Forelimb muscle (tissue), 1 donor: ENCODE data around the gene MCF2. TPM values are rescaled to one million over a fixed set of nuclear protein-coding genes. Genes with fewer than 3 reads are reported as not detected.
"Not testable (repeated sequence)": the region's sequence is repeated elsewhere in the genome, so short reads cannot be mapped to it uniquely, and the experiment has no call there.

Experiments used
- DNase-seq: peaks from one replicate; pipeline ENCODE4 v3.0.0-alpha.2; 2013; ENCODE audit warnings: low read depth
- polyA plus RNA-seq: library from polyadenylated mRNA; unstranded; fragments of 120-200 nt; gene quantifications from one replicate; pipeline ENCODE4 v1.2.1, GENCODE V29; 2013; ENCODE audit not compliant: insufficient read length

The MCF2 gene, protein sequence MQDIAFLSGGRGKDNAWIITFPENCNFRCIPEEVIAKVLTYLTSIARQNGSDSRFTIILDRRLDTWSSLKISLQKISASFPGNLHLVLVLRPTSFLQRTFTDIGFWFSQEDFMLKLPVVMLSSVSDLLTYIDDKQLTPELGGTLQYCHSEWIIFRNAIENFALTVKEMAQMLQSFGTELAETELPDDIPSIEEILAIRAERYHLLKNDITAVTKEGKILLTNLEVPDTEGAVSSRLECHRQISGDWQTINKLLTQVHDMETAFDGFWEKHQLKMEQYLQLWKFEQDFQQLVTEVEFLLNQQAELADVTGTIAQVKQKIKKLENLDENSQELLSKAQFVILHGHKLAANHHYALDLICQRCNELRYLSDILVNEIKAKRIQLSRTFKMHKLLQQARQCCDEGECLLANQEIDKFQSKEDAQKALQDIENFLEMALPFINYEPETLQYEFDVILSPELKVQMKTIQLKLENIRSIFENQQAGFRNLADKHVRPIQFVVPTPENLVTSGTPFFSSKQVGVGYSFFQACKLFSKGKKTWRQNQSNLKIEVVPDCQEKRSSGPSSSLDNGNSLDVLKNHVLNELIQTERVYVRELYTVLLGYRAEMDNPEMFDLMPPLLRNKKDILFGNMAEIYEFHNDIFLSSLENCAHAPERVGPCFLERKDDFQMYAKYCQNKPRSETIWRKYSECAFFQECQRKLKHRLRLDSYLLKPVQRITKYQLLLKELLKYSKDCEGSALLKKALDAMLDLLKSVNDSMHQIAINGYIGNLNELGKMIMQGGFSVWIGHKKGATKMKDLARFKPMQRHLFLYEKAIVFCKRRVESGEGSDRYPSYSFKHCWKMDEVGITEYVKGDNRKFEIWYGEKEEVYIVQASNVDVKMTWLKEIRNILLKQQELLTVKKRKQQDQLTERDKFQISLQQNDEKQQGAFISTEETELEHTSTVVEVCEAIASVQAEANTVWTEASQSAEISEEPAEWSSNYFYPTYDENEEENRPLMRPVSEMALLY
- 0.18 TPM for polyA plus RNA-seq

DNA sequence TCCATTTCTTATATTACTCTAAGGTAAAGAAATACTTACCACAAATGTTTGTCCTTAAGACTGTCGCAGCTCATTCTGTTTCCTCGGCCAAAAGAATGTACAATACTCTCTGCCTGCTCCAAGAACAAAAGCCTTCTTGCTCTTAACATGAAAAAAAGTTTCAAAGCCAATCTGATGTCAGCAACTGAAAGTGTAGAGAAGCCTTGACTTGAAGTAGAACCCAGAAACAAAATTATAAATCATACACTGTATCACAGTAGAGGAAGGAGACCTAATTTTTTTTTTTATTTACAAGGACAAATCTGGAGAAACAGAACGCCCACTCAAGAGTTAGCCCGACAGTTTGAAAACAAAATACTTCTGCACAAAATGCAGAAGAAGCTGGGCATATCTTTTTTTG lies at the start of gene MCF2:
Gene MCF2, minus strand, starts transcription at position 101 of the 400 bp plus-strand sequence. CDS start 56,423 bp downstream, outside the sequence.
- no peak for DNase-seq

DNA sequence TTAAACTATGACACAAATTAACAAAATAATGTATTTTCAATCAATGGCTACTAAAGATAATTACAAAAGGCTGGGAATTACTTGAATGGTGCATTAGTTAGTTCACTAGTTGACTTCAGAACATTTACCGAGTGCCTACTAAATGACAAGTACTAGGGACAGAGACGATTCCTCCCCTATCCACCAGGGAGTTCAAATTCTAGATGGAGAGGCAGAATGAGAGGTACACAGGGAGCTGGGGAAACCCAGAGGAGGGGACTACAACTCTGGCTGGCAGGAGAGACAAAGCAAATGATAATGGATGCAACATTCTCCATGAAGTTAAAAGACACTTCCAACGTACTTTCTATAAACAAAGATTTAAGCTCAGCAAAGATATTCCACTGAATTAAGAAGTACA lies 43.1 kb upstream of the MCF2 start:
- DNase-seq = no peak

GRCh38 chrX:139750390-139750789 lies 42.4 kb upstream of the MCF2 start:
- DNase-seq = no peak

DNA sequence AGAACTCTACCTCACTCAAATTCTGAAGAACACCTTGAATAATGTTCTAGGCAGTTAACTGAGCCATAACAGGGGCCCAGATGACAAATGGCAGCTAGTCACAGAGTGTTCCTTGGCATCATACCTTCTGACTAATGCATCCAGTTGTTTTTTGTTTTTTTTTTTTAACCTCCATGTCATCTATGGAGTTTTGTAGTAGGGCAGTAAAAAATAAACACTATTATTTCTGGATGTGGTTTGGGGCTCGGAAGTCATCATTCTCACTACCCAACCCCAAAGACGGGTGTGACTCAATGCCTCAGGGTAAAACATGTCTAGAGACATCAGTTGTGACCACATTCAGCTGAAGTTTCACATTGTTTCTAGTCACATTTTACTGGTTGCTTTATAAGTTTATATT lies 31.2 kb upstream of the MCF2 start:
- DNase-seq = no peak

- DNase-seq = no peak
These were observed 30.6 kb upstream of the MCF2 start for GRCh38 chrX:139738581-139738980.

DNA sequence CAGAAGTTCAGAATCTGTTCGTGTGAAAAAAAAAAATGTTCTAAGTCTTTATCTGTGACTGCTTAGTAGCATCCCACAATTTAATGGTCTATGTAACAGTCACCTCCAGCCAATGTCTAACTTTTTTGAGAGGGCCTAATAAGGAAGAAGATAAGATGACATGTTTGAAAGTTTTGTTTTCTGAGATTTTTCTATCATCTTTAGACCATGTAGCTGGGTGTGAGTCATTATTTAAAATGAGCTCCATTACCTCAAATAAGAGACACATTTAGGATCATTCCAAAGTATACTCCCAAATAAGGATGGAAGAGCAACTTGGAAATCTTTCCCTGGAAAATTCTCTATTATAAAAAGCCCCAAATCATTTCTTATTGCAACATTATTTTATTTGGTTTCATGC lies 28.2 kb upstream of the MCF2 start:
- no peak for DNase-seq

DNA sequence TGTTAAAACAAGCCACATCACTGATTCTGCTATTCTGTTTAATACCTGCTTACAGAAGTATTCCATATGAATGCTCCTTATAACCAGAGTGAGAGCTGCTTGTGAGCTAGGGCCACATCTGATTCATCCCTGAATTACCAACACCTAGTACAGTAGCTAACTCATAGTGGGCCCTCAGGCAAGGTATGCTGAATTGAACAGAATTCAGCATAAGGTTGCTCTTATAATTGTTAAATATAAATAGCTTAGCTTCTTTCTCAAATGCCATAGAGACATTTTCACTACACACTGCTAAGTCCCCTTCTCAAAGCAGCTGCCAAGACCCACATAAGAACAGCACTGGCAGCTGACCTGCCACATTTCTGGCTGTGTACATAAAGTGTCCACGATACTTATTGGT lies 27.0 kb upstream of the MCF2 start:
- DNase-seq = no peak

DNA sequence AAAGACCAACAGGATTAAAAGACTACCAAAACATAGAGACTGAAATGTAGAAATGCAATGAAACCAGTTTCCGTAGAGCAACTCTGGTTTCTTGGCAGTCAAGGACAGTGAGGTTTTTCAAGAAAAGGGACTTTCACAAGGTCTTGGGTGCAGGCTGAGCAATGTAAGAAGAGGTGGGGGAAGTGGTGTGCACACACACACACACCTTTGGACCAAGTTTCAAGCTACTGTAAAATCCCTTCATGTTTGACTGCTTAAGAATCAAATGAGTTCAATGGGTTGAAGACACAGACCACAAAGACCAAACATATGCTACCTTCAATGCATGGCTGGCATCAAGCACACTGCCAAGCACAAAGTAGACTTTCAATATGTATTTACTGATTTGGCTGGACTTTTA lies 17.8 kb upstream of the MCF2 start:
- DNase-seq = no peak

DNA sequence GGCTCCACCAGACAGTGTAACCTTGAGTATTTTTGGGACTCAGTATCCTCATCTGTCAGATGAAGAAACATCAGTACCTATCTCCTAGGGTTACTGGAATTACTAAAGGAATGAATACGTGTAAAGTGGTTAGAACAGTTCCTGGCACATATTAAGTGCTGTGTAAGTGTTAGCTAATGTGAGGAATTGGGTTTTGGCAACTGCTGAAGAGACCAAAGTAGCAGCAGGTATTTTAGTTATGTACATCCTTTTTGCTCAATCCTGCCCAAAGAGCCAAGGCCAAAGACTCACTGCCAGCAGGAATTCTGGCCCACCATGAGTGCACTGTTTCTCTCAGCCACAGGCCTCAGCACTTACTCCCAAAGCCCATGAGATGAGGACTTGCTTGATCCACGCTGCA lies 16.7 kb upstream of the MCF2 start:
- DNase-seq = no peak

- no peak for DNase-seq
These were observed 13.0 kb upstream of the MCF2 start for GRCh38 chrX:139720979-139721378.

DNA sequence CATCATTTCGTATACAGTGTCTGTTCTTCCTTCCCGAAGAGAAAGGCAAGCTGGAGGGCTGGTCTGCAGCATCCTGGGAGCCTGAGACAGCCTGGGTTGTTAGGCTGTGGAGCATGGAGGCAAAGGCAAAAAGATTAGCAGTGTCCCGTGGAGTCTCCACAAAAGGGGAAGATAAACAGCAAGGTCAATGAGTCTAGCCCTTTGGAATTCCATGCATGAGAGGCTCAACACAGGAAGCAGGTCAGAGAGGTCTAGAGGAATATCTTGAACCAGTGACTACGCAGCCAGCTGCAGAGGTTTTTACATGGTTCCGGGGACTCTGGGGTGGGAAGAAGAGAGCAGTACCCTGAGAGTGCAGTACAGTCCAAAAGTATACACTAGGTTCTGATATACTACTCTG lies 12.2 kb upstream of the MCF2 start:
- DNase-seq = no peak

GRCh38 chrX:139702658-139703057 lies 5.3 kb downstream of the MCF2 start:
- DNase-seq = no peak

- no peak for DNase-seq
These were observed 15.1 kb downstream of the MCF2 start for GRCh38 chrX:139692908-139693307.

- no peak for DNase-seq
These were observed 15.5 kb downstream of the MCF2 start for GRCh38 chrX:139692506-139692849.

GRCh38 chrX:139691843-139692505 lies 16.0 kb downstream of the MCF2 start:
- DNase-seq = no peak

- DNase-seq = no peak
These were observed 16.5 kb downstream of the MCF2 start for GRCh38 chrX:139691493-139691842.

- DNase-seq = not testable (repeated sequence)
These were observed 22.8 kb downstream of the MCF2 start for GRCh38 chrX:139685175-139685574.

GRCh38 chrX:139680356-139680755 lies 27.6 kb downstream of the MCF2 start:
- no peak for DNase-seq

DNA sequence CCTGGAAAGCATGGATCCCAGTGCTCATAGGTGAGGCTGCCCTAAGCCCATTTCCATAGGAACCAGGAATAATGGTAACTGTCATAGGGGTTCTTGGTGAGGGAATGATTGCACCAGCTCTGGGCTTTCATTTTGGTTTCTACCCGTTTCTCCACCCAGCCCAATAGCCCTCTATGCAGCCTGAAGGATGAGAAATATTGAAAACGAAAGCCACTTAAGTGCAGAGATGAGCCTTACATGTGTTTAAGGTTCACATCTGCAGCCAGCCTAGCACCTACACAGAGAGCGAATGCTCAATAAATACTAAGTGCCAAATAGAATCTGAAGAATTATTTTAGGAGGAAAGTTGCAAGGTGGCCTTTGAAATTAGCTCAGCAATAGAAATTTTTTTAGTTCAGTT lies 60.4 kb downstream of the MCF2 start:
- no peak for DNase-seq

DNA sequence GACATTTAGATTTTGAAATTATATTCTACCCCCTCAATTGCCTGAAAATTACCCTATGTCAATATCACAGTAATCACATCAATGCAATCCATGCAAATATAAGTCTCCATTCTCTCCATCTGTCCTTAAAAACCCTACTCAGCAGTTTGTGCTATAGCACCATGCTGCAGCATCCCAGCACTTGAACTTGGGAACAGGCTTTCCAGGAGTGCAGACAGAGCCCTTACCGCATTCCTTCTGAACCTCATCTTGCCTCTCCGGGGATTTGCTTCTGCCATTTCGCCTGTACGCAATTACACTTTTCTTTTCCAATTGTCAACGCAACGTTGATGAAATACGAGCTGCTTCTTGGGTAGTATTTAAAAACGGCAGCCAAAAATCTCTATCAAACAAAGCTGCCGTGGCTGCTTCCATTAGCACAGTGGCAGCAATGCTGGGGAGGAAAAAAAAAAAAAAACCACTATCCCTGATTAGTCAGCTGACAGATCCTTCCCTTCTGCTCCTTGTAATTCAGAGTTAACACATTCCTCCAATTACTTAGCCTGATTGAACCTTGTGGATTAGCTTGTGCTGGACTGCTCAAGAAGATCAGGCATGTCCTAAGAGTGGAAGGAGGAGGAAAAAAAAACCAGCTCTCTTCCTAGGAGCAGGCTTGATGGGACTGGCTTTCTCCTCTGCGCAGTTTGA lies 65.6 kb downstream of the MCF2 start:
- DNase-seq = no peak

DNA sequence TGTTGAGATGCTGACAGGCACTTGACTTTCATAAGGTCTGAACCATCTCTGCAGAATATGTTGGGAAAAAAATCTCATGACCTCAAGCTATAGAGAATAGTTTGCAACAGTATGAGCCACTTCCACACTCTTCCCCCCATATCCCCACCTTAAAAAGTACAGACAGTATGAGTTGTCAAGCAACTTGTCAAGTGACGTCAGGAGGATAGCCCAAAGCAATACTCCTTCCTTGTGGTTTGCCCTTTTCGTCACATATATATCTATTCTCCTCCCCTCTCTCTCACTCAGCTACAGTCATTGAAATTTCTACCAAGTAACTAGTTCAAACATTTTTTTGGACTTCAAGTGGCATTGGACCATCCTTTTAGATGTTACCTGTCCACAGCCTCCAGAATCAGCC lies 67.7 kb downstream of the MCF2 start:
- DNase-seq = no peak

DNA sequence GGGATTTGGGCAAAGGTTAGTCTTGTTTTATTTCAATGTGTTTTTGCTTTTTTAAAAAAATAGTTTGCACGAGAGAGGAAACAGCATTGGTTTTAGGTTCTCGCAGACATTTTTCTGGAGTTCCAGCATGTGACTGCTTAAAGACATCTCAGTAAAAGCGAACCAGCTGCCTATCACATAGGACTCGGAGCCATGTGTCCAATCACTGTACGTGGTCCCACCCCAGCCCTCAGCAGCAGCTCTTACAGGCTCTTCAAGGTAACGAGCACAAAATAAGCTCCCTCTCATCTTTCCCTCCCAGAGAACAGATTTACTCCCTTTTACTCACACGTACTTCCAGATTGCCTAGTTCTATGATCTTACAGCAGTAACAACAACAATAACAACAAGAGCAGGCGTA lies 68.7 kb downstream of the MCF2 start:
- no peak for DNase-seq
